Measurements from ENCODE around the gene ACHE.
"Not testable (repeated sequence)": the region's sequence is repeated elsewhere in the genome, so short reads cannot be mapped to it uniquely, and the experiment has no call there.

ACHE gene

DNA sequence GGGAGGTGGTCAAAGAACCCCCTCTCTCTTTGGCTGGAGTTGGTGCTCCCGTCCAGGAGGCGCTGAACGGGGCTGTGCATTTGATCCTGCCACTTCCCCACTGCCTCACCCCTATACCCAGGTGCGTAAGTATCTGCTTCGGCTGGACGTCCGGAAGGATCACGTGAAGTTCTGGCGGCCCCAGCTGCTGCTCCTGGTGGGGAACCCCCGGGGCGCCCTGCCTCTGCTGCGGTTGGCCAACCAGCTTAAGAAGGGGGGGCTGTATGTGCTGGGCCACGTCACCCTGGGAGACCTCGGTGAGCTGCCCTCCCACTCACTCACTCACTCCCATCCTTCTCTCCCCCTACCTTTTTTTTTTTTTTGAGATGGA is 34.1 kb downstream of the ACHE start:
- DNase-seq (ENCODE audit: low read depth in 2 of 2), result no peak

DNA sequence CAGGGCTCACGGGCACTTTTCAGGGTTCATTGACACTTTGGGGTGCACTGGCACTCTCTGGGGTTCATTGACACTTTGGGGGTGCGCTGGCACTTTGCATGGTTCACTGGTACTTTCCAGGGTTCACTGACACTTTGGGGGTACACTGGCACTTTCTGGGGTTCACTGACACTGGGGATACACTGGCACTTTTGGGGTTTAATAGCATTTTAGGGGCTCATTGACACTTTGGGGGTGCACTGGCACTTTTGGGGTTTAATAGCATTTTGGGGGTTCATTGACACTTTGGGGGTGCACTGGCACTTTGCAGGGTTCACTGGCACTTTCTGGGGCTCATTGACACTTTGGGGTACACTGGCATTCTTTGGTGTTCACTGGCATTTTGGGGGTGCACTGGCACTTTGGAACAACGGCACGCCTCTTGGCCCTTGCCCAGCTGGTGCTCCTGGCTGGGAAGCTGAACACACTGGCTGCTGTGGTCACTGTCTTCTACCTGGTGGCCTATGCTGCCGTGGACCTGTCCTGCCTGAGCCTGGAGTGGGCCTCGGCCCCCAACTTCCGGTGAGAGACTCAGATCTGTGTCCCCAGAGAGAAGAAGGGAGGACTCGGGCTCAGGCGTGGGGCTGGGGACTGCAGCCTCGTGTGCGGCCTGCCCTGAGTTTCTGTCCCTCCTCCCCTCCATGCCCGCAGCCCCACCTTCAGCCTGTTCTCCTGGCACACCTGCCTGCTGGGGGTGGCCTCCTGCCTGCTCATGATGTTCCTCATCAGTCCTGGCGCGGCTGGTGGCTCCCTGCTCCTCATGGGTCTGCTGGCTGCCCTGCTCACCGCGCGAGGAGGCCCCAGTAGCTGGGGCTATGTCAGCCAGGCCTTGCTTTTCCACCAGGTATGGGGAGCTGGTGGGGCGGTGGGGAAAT is 34.7 kb downstream of the ACHE start:
- DNase-seq (ENCODE audit: low read depth in 2 of 2), result no peak

DNA sequence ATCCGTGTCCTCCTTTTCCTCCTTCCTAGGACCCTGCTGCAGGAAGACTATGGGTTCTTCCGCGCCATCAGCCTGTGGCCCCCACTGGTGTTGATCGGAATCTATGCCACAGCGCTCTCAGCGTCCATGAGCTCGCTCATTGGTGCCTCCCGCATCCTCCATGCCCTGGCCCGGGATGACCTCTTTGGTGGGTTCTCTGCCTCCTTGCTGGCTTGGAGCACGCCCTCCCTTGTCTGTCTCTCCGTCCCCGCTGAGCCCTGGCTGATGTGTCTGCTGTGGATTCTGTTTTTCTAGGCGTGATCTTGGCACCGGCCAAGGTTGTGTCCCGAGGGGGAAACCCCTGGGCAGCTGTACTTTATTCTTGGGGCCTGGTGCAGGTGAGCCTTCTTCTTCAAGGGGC is 35.8 kb downstream of the ACHE start:
- DNase-seq (ENCODE audit: low read depth in 2 of 2), result no peak

DNA sequence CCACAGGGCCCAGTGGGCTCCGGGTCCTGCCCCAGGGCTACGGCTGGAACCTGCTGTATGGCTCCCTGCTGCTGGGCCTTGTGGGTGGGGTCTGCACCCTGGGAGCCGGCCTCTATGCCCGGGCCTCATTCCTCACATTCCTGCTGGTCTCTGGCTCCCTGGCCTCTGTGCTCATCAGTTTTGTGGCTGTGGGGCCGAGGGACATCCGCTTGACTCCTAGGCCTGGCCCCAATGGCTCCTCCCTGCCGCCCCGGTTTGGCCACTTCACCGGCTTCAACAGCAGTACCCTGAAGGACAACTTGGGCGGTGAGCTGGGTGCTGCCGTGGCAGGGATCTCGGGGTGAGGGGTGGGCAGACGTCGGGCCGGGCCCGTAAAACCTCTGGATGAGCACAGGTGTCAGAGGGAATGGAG is 38.8 kb downstream of the ACHE start:
- no peak for DNase-seq (ENCODE audit: low read depth in 2 of 2)

DNA sequence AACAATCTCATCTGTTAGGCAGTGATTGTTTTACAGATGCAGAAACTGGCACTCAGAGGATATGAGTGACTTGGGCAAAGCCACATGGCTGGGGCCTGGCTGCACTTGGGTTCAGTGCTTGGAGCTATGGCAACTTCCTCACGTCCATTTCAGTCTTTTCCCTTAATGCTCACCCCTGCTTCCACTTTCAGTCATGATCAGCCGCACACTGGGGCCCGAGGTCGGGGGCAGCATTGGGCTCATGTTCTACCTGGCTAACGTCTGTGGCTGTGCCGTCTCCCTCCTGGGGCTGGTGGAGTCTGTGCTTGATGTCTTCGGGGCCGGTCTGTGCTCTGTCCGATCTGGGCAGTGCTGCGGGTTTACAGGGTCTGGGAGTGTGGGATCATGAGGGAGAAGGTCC is 40.2 kb downstream of the ACHE start:
- DNase-seq (ENCODE audit: low read depth in 2 of 2), result no peak

DNA sequence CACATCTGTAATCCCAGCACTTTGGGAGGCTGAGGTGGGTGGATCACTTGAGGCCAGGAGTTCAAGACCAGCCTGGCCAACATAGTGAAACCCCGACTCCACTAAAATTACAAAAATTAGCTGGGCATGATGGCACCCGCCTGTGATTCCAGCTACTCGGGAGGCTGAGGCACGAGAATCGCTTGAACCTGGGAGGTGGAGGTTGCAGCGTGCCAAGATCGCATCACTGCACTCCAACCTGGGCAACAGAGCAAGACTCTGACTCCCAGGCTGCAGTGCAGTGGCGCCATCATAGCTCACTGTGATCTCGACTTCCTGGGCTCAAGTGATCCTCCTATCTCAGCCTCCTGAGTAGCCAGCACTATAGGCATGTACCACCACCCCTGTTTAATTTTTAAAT is 40.8 kb downstream of the ACHE start:
- not testable (repeated sequence) for DNase-seq (ENCODE audit: low read depth in 2 of 2)

DNA sequence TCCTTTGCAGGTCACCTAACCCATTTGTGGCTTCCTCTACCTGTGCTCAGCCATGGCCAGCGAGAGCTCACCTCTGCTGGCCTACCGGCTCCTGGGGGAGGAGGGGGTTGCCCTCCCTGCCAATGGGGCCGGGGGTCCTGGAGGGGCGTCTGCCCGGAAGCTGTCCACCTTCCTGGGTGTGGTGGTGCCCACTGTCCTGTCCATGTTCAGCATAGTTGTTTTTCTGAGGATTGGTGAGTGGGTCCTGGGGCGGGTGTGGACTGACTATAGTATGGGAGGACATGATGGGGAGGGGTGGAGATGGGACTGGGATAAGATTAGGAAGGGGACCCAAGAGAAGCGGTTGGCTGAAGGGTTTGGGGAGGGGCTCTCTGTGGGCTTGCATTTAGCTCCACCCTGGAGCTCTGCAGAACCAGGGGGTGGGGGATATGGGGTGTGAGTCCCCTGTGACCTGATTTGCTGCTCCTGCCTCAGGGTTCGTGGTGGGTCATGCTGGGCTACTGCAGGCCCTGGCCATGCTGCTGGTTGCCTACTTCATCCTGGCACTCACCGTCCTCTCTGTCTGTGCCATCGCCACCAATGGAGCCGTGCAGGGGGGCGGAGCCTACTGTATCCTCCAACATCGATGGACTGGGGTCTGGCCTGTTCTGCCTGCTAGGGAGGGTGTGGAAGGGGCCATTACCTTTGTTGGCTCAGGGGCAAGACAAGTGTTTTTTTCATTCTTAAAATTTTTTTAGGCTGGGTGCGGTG is 41.4 kb downstream of the ACHE start:
- DNase-seq (ENCODE audit: low read depth in 2 of 2), result no peak

DNA sequence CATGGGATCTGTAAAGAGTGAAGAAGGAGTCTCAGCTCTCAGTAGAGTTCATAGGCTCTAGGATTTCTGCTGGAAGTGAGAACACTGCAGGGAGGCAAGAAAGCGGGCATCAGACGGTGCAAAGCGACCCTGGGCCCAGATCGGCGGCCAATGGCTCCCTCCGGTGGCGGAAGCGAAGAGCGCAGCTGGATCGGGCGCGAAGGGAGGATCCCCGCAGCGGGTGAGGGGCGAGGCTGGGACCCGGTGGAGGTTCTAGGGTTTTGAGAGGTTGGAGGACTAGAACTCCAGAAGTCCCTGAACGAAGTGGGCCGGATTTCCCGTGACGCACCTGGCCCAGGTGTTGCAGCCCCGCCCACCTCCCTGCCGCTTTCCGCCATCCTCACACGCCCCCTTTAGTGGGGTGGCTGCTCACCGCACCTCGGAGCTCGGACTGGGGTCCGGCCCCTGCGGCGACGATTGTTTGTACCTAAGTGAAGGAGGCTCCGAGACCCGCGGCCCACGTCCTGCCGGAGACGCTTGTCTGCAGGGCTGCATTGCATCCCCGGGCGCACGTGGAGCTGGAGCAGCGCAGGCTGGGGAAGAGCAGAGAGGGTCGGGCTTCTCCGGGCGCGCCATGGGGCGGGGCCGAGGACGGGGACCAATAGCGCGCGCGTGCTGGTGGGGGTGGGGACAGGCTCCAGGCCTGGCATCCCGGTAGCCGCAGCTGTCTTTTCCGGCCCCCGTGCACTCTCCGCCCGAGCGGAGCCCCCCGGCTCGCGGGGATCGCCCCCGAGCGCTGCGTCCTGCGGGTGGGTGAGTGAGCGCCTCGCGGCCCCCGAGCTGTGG is 43.4 kb downstream of the ACHE start, which contains the start of gene SLC12A9:
Gene SLC12A9, plus strand, starts transcription at position 666 of the 825 bp plus-strand sequence. CDS start 1,485 bp downstream, outside the sequence.
- peak; percentile 61 to 71 for DNase-seq (ENCODE audit: low read depth in 2 of 2)

DNA sequence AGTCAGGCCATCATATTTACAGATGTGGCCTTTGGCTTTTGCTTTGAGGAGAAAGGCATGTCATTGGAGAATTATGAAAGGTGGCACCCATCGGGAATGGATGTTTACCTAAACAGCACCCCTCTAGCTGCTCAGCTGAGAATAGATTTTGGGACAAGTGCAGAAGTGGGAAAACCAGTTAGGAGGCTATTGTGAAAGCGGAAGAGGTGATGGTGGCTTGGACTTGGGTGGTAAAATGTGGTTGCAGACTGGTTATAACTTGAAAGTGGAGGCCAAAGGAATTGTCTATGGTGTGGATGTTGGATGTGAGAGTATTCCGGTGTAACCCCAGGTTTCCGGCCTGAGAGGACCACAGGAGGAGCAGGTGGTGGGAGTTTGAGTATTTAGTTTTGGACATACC is 48.3 kb downstream of the ACHE start:
- no peak for DNase-seq (ENCODE audit: low read depth in 2 of 2)

DNA sequence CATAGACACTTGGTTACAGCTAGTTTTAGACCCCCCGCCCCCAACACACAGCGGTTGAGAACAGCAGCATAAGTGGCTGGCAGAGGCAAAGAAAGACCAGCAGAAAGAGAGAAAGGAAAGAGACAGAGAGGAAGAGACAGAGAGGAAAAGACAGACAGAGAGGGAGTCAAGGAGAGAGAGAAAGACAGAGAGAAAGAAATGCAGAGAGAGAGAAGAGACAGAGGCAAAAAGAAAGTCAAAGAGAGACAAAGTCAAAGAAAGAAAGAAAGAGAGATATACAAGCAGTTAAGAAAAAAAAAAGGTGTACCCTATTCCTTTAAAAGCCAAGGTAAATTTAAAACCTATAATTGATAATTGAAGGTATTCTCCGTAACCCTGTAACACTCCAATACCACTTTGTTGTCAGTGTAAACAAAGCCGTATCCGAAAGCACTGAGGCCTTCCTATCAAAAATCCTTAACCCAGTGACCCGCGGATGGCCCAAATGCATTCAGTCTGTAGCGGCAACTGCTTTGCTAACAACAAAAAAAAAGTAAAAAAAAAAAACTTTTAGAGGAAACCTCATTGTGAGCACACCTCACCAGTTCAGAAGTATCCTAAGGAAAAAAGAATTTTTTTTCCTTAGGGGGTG is 55.1 kb downstream of the ACHE start:
- no peak for DNase-seq (ENCODE audit: low read depth in 2 of 2)

Data from activated CD8-positive, alpha-beta memory T cell treated with anti-CD3 and anti-CD28 coated beads for 4 hours (primary cell).